GM12878 (cell line): ENCODE results near the gene GTPBP3. TPM values are rescaled to one million over a fixed set of nuclear protein-coding genes. Genes with fewer than 3 reads are reported as not detected.

ENCODE experiments used
- ATAC-seq: fragments of 200-7000 bp; cut with Tn5 transposase; 3 replicates; pipeline ENCODE4 v1.9.1; 2020; ENCODE audit warnings: mild to moderate bottlenecking, moderate library complexity
- BruUV-seq: library from RNA; stranded (reverse); fragments of 400-500 nt; replicated peaks from 2 replicates; lab custom pipeline; 2021; lab: Mats Ljungman, UMichigan
- CTCF ChIA-PET: fragments of 300-600 bp; sonication (Branson Sonifier 250); formaldehyde crosslinking; extraction: SDS; loops from one replicate; lab custom pipeline; 2021; ENCODE audit warnings: inconsistent platforms; lab: Yijun Ruan, JAX
- POLR2A ChIA-PET: fragments of 350-600 bp; formaldehyde crosslinking; extraction: SDS; loops from one replicate; lab custom pipeline; 2021; ENCODE audit warnings: inconsistent platforms; lab: Charles Lee
- RAD21 ChIA-PET: fragments of 300-600 bp; sonication (Branson Sonifier 250); formaldehyde crosslinking; loops from one replicate; lab custom pipeline; 2023; ENCODE audit warnings: antibody characterized with exemption; ENCODE audit not compliant: unreplicated experiment; lab: Charles Lee
- SMC1A ChIA-PET: fragments of 300-600 bp; sonication (Branson Sonifier 250); formaldehyde crosslinking; loops from one replicate; lab custom pipeline; 2023; ENCODE audit not compliant: unreplicated experiment, uncharacterized antibody; lab: Charles Lee
- DNase-seq: peaks from one replicate; pipeline ENCODE4 v3.0.0-alpha.2; 2011; ENCODE audit warnings: low read depth, low spot score
- FAIRE-seq: peaks from 3 replicates; lab custom pipeline; 2011; peaks lifted over from hg19 to GRCh38; lab: Jason Lieb, UNC
- H2AFZ ChIP-seq: 2 replicates; pipeline ENCODE4 v1.6.0; 2011; ENCODE audit warnings: low read depth, low read length, control low read depth; ENCODE audit not compliant: control insufficient read depth
- H3K27ac ChIP-seq: 2 replicates; pipeline ENCODE4 v1.5.1; 2011; ENCODE audit warnings: control low read depth; ENCODE audit not compliant: control insufficient read depth, insufficient read depth
- H3K27me3 ChIP-seq, 2 experiments: replicated peaks in 1 of 2; 2 replicates each; pipeline versions ENCODE4 v1.6.0 to v1.6.1; 2011; ENCODE audit warnings: low read length in 1 of 2; ENCODE audit not compliant: control insufficient read depth in 2 of 2, insufficient read depth in 2 of 2
- H3K36me3 ChIP-seq, 2 experiments: 2 replicates each; pipeline ENCODE4 v1.5.1; 2011; ENCODE audit warnings: low read length in 1 of 2; ENCODE audit not compliant: control insufficient read depth in 2 of 2, insufficient read depth in 2 of 2
- H3K4me1 ChIP-seq: 2 replicates; pipeline ENCODE4 v1.6.1; 2011; ENCODE audit warnings: mild to moderate bottlenecking, low read length, moderate library complexity, mixed read lengths; ENCODE audit not compliant: control insufficient read depth, insufficient read depth
- H3K4me2 ChIP-seq: 2 replicates; pipeline ENCODE4 v1.6.0; 2011; ENCODE audit warnings: control low read depth; ENCODE audit not compliant: control insufficient read depth, insufficient read depth
- H3K4me3 ChIP-seq: fragments of 200-600 bp; sonication (generic); 2 replicates; pipeline ENCODE4 v1.5.1; 2016
- H3K79me2 ChIP-seq: 2 replicates; pipeline ENCODE4 v1.6.0; 2011; ENCODE audit warnings: low read length; ENCODE audit not compliant: control insufficient read depth, insufficient read depth
- H3K9ac ChIP-seq: 2 replicates; pipeline ENCODE4 v1.8.0; 2011; ENCODE audit warnings: low read length, control low read depth, mixed read lengths; ENCODE audit not compliant: control insufficient read depth, insufficient read depth
- H3K9me3 ChIP-seq: replicated peaks from 3 replicates; pipeline ENCODE4 v1.5.1; 2011; ENCODE audit warnings: mild to moderate bottlenecking, low read length; ENCODE audit not compliant: control insufficient read depth, insufficient read depth
- H4K20me1 ChIP-seq: 2 replicates; pipeline ENCODE4 v1.6.0; 2011; ENCODE audit not compliant: control insufficient read depth, insufficient read depth
- BHLHE40 ChIP-seq, 2 experiments: fragments of 450-650 bp in 1 of 2; IDR thresholded peaks; 2 replicates each; pipeline ENCODE4 v1.6.1; 2011 to 2017; ENCODE audit warnings: low read depth in 2 of 2, borderline replicate concordance in 1 of 2, improper control_type of control experiment in 1 of 2, low read length in 1 of 2, mild to moderate bottlenecking in 1 of 2
- BMI1 ChIP-seq: fragments of 450-650 bp; IDR thresholded peaks from 2 replicates; pipeline ENCODE4 v1.6.1; 2016; ENCODE audit warnings: mild to moderate bottlenecking, moderate library complexity, borderline replicate concordance
- EGR1 ChIP-seq, 2 experiments: IDR thresholded peaks; 1 replicate in 1 of 2; 2 replicates in 1 of 2; pipeline ENCODE4 v1.6.1; 2011 to 2012; ENCODE audit warnings: low read depth in 2 of 2, low read length in 2 of 2, borderline replicate concordance in 1 of 2, mild to moderate bottlenecking in 1 of 2, moderate library complexity in 1 of 2
- EP300 ChIP-seq, 2 experiments: fragments of 150-350 bp in 1 of 2; IDR thresholded peaks; 2 replicates each; pipeline ENCODE4 v1.6.1; 2011 to 2012; ENCODE audit warnings: low read depth in 2 of 2, low read length in 2 of 2, borderline replicate concordance in 1 of 2, improper control_type of control experiment in 1 of 2, inconsistent platforms in 1 of 2; ENCODE audit not compliant: control insufficient read depth in 1 of 2
- FOS ChIP-seq: IDR thresholded peaks from 3 replicates; pipeline ENCODE4 v1.6.1; 2011; ENCODE audit warnings: borderline replicate concordance; ENCODE audit not compliant: insufficient read length; ENCODE audit errors: extremely low read depth
- KLF5 ChIP-seq: fragments of 450-650 bp; IDR thresholded peaks from 2 replicates; pipeline ENCODE4 v1.6.1; 2014; ENCODE audit warnings: mild to moderate bottlenecking; ENCODE audit not compliant: partially characterized antibody
- NR2C2 ChIP-seq: IDR thresholded peaks from 2 replicates; pipeline ENCODE4 v1.6.1; 2011; ENCODE audit warnings: borderline replicate concordance, low read depth; ENCODE audit not compliant: control insufficient read depth, insufficient read length
- RUNX3 ChIP-seq: IDR thresholded peaks from 2 replicates; pipeline ENCODE4 v1.6.1; 2012; ENCODE audit warnings: low read length, inconsistent platforms
- SIN3A ChIP-seq: IDR thresholded peaks from 2 replicates; pipeline ENCODE4 v1.6.1; 2012; ENCODE audit warnings: low read depth, low read length, improper control_type of control experiment
- SIX5 ChIP-seq: IDR thresholded peaks from 2 replicates; pipeline ENCODE4 v1.6.1; 2011; ENCODE audit warnings: mild to moderate bottlenecking, low read depth, low read length, moderate library complexity; ENCODE audit not compliant: severe bottlenecking
- STAT3 ChIP-seq: IDR thresholded peaks from 2 replicates; pipeline ENCODE4 v1.6.1; 2011; ENCODE audit warnings: low read depth, low read length, improper control_type of control experiment
- SUZ12 ChIP-seq: fragments of 200-600 bp; sonication (generic); IDR thresholded peaks from one replicate; pipeline ENCODE4 v1.6.1; 2018; ENCODE audit warnings: antibody characterized with exemption, mild to moderate bottlenecking; ENCODE audit not compliant: unreplicated experiment
- TAF1 ChIP-seq: IDR thresholded peaks from 2 replicates; pipeline ENCODE4 v1.6.1; 2011; ENCODE audit warnings: mild to moderate bottlenecking, low read depth, low read length, borderline replicate concordance
- TBL1XR1 ChIP-seq: IDR thresholded peaks from 2 replicates; pipeline ENCODE4 v1.6.1; 2012; ENCODE audit warnings: low read depth, low read length, improper control_type of control experiment
- TCF7 ChIP-seq: IDR thresholded peaks from 2 replicates; pipeline ENCODE4 v1.6.1; 2014; ENCODE audit warnings: antibody characterized with exemption, borderline replicate concordance
- ZBED1 ChIP-seq: IDR thresholded peaks from 2 replicates; pipeline ENCODE4 v1.6.1; 2016; ENCODE audit warnings: borderline replicate concordance
- WGBS: methylation state at CpG from one replicate; pipeline ENCODE4 v1.1.6; 2016; ENCODE audit warnings: low lambda C conversion rate; ENCODE audit not compliant: insufficient replicate concordance, insufficient coverage; ENCODE audit errors: missing lambda C conversion rate; 5-methylcytosine and 5-hydroxymethylcytosine counted together
- in situ Hi-C: fragments of 300-500 bp; cut with MboI; formaldehyde crosslinking; loops from 9 replicates; pipeline ENCODE4 v1.14.3; 2018; ENCODE audit warnings: mixed read lengths
- intact Hi-C: fragments of 100-400 bp; cut with micrococcal nuclease; formaldehyde crosslinking; loops from one replicate; pipeline ENCODE4 v1.14.2; 2022; ENCODE audit not compliant: unreplicated experiment
- polyA plus RNA-seq, 11 experiments: library from polyadenylated mRNA; depleted of rRNA in 4 of 11; unstranded in 6 of 11; stranded (reverse) in 5 of 11; fragments of >200 nt; fragmentation: Nextera tagmentation in 4 of 11; fragmentation: Illumina TruSeq in 1 of 11; extraction: Ambion mirVana in 4 of 11; extraction: Trizol in 1 of 11; gene quantifications; 1 replicate in 1 of 11; 2 replicates in 10 of 11; pipeline versions ENCODE4 v1.2.1 to v1.2.3, GENCODE V29; 2011 to 2016; ENCODE audit warnings: inconsistent platforms in 2 of 11, missing spikeins in 2 of 11, low read depth in 1 of 11
- total RNA-seq, 4 experiments: library from RNA; depleted of rRNA in 3 of 4; stranded (reverse); fragments of >200 nt in 3 of 4; fragmentation: Illumina TruSeq in 1 of 4; extraction: Trizol in 1 of 4; gene quantifications; 2 replicates each; pipeline versions ENCODE4 v1.2.1 to v1.2.3, GENCODE V29; 2013 to 2021

GTPBP3 gene
- total and polyA plus RNA-seq, 10 of the 15 experiments (the other 5 are each of a cell fraction or from before 2014, with no cell fraction given): 2.9 to 46.8 (median 15.4) TPM

DNA sequence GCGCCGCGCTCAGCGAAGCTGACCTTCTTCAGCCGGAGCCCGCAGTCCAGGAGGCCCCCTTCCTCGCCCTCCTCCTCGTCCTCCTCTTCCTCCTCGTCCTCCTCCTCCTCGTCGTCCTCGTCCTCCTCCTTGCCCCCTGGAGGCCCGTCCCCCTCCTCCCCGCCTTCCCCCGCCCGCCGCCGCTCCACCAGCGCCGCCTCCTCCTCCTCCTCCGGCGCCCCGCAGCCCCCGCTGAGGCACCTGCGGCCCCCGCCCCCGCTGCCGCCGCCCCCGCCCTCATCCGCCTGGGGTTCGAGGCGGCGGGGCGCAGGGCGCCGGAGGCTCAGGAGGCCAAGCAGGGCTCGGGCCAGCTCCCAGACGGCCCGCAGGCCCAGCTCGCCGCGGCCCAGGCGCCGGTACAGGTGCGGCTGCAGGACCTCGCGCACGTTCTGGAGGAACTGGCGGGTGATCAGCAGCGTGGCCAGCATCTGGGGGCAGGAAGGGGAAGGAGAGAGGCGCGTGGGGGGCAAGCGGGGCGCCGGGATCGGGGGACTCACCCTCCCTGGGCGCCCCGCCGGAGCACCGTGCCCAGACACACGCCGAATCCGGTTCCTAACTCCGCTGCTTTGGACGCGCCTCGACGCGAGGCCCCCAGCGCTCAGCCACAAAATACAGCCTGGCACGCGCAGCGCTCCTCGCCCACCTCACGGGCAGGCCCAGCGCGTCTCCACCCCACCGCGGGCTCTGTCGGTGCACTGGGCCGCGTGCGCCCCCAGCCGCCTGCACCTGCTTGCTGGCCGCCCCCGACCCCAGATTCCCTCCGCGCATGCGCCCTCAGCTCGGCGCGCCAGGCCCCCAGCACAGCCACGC lies 8.6 kb upstream of the GTPBP3 start:
- Histone ChIP-seq H3K4me3 (no peak overlapping the region), H3K79me2 (no peaks in the 10 kb centered on the region), H3K36me3 (no peaks in the 10 kb centered on the region), H3K27ac (no peak overlapping the region), H3K9me3 (no peaks in the 10 kb centered on the region; the same call in 2 of the 3 replicates), H3K4me2 (peak overlapping the region; percentile 84), H3K27me3 (no peaks in the 10 kb centered on the region; a peak in 2 of 4 replicates), H2AFZ (peak overlapping the region; percentile 39), H4K20me1 (no peaks in the 10 kb centered on the region), H3K9ac (no peak overlapping the region), H3K4me1 (peaks cover 2% of the 10 kb centered on the region; the same call in 1 of the 2 replicates)
- 8% methylated on average over 32 of the region's 94 CpGs for WGBS
- POLR2A ChIA-PET: no interaction called here
- no peak for DNase-seq
- no TSS peak for BruUV-seq
- FAIRE-seq: no peak
- SMC1A ChIA-PET: no interaction called here
- intact Hi-C loops: no loop called here
- CTCF ChIA-PET: no interaction called here
- ATAC-seq: no peak
- RAD21 ChIA-PET: interaction anchor here (0.6 to 0.7 kb wide), 3 partner anchors 24 to 424 kb away, joined by 3 to 4 read pairs (median 3); no protein-coding TSS in a partner anchor
- TF ChIP-seq EGR1 (IDR thresholded peaks at IDR 0.05; ENCODE audit: borderline replicate concordance in 1 of 2, low read depth in 2 of 2, low read length in 2 of 2) (peak in 1 of 2 experiments; percentile 73; a peak in 2 of 3 replicates), RUNX3 (no peak), TCF7 (no peak), TAF1 (no peak), FOS (no peak), ZBED1 (no peak), STAT3 (no peak), TBL1XR1 (no peak), BHLHE40 (IDR thresholded peaks at IDR 0.05; ENCODE audit: borderline replicate concordance in 1 of 2, low read depth in 2 of 2, low read length in 1 of 2) (peak in 1 of 2 experiments; percentile 23; a peak in 1 of 4 replicates), SIN3A (no peak), SUZ12 (peak; percentile 32), EP300 (IDR thresholded peaks at IDR 0.05; ENCODE audit: borderline replicate concordance in 1 of 2, control insufficient read depth in 1 of 2, low read depth in 2 of 2, low read length in 2 of 2) (no peak), SIX5 (no peak), BMI1 (no peak), NR2C2 (no peak), KLF5 (no peak)
- in situ Hi-C loops: no loop called here
